Measurements from ENCODE around the gene SLC39A10.

- TF ChIP-seq EZH2phosphoT487 (IDR thresholded peaks at IDR 0.05; ENCODE audit: insufficient read depth, low read depth) (no peak), EZH2 (IDR thresholded peaks at IDR 0.05; ENCODE audit: insufficient read depth, poor library complexity, severe bottlenecking) (no peak)
These were observed 111.4 kb downstream of the SLC39A10 start for GRCh38 chr2:195768431-195768830.

Measured in GM23248 (cell line).